ENCODE data around the gene INTS6.

- TF ChIP-seq CTCF (IDR thresholded peaks at IDR 0.05; ENCODE audit: insufficient read depth, low read length) (no peak), GABPA (IDR thresholded peaks at IDR 0.05; ENCODE audit: low read depth) (no peak), REST (IDR thresholded peaks at IDR 0.05; ENCODE audit: insufficient replicate concordance, low read depth) (no peak), POLR2AphosphoS5 (IDR thresholded peaks at IDR 0.05; ENCODE audit: low read depth) (no peak)
Measured at GRCh38 chr13:51396352-51396751, 56.5 kb downstream of the INTS6 start.
